Panc1 (cell line): ENCODE results near the gene PRLHR. TPM values are rescaled to one million over a fixed set of nuclear protein-coding genes. Genes with fewer than 3 reads are reported as not detected.

Experiments
- ATAC-seq: fragments of 200-7000 bp; cut with Tn5 transposase; 2 replicates; pipeline ENCODE4 v1.9.1; 2020; ENCODE audit warnings: mild to moderate bottlenecking, moderate library complexity
- BruUV-seq: library from RNA; stranded (reverse); fragments of 400-500 nt; replicated peaks from 2 replicates; lab custom pipeline; 2021; lab: Mats Ljungman, UMichigan
- CTCF ChIA-PET: fragments of 300-600 bp; sonication (Branson Sonifier 250); formaldehyde crosslinking; loops from one replicate; lab custom pipeline; 2022; ENCODE audit warnings: antibody characterized with exemption; lab: Charles Lee
- POLR2A ChIA-PET: fragments of 300-600 bp; sonication (Branson Sonifier 250); formaldehyde crosslinking; loops from one replicate; lab custom pipeline; 2022; ENCODE audit warnings: antibody characterized with exemption; lab: Charles Lee
- DNase-seq: peaks from one replicate; pipeline ENCODE4 v3.0.0-alpha.2; 2010; ENCODE audit warnings: low read depth, low spot score
- H3K27ac ChIP-seq: 2 replicates; pipeline ENCODE4 v1.5.1; 2011; ENCODE audit warnings: mild to moderate bottlenecking, low read length, inconsistent platforms
- H3K27me3 ChIP-seq: fragments of 200-500 bp; sonication (Bioruptor generic); 2 replicates; pipeline ENCODE4 v1.6.0; 2014; ENCODE audit warnings: low read length, inconsistent platforms; ENCODE audit not compliant: control insufficient read depth, insufficient read depth
- H3K36me3 ChIP-seq: fragments of 200-500 bp; sonication (Bioruptor generic); 2 replicates; pipeline ENCODE4 v1.5.1; 2014; ENCODE audit warnings: inconsistent platforms, mild to moderate bottlenecking, low read length, moderate library complexity; ENCODE audit not compliant: control insufficient read depth, insufficient read depth
- H3K4me1 ChIP-seq: 2 replicates; pipeline ENCODE4 v1.5.1; 2011; ENCODE audit warnings: inconsistent platforms, mild to moderate bottlenecking, low read length, moderate library complexity; ENCODE audit not compliant: control insufficient read depth, insufficient read depth
- H3K4me3 ChIP-seq, 2 experiments: 2 replicates each; pipeline ENCODE4 v1.5.1; 2011 to 2012; ENCODE audit warnings: low read depth in 2 of 2, low read length in 2 of 2, mild to moderate bottlenecking in 2 of 2, inconsistent platforms in 1 of 2, moderate library complexity in 1 of 2
- H3K9me3 ChIP-seq: fragments of 200-500 bp; sonication (Bioruptor generic); 2 replicates; pipeline ENCODE4 v1.5.1; 2014; ENCODE audit warnings: low read depth, mild to moderate bottlenecking, inconsistent platforms, low read length, moderate library complexity; ENCODE audit not compliant: control insufficient read depth, insufficient read depth
- POLR2AphosphoS5 ChIP-seq: IDR thresholded peaks from 2 replicates; pipeline ENCODE4 v1.6.1; 2012; ENCODE audit warnings: mild to moderate bottlenecking, low read depth, low read length, moderate library complexity
- SIN3A ChIP-seq: IDR thresholded peaks from 2 replicates; pipeline ENCODE4 v1.6.1; 2012; ENCODE audit warnings: low read depth, mild to moderate bottlenecking, low read length, moderate library complexity, borderline replicate concordance; ENCODE audit not compliant: insufficient read depth
- TCF7L2 ChIP-seq: IDR thresholded peaks from 2 replicates; pipeline ENCODE4 v1.6.1; 2011; ENCODE audit warnings: mild to moderate bottlenecking, low read depth, low read length, inconsistent platforms
- in situ Hi-C: cut with HindIII; loops from 2 replicates; pipeline ENCODE4 v1.10.0; 2016; ENCODE audit warnings: low sequenced_read_pairs, low pct_unique_long_range_greater_than_20kb
- intact Hi-C: fragments of 100-400 bp; cut with micrococcal nuclease; formaldehyde crosslinking; loops from one replicate; pipeline ENCODE4 v1.10.0; 2022; ENCODE audit not compliant: unreplicated experiment
- total RNA-seq: library from RNA; stranded (reverse); gene quantifications from one replicate; pipeline ENCODE4 v1.2.1, GENCODE V29; 2021; ENCODE audit not compliant: unreplicated experiment
- TF ChIP-seq, protein P1 (sequence below), 2 experiments: IDR thresholded peaks; 2 replicates each; pipeline ENCODE4 v1.6.1; 2011 to 2012; ENCODE audit warnings: low read depth in 2 of 2, control low read depth in 1 of 2, low read length in 1 of 2, mild to moderate bottlenecking in 1 of 2, moderate library complexity in 1 of 2; ENCODE audit not compliant: insufficient read depth in 1 of 2
- TF ChIP-seq, protein P2 (sequence below): fragments of 450-650 bp; IDR thresholded peaks from 2 replicates; pipeline ENCODE4 v1.5.1; 2017; ENCODE audit warnings: mild to moderate bottlenecking

The PRLHR gene
- total RNA-seq, 1 experiment from 2014 or later = not detected

DNA sequence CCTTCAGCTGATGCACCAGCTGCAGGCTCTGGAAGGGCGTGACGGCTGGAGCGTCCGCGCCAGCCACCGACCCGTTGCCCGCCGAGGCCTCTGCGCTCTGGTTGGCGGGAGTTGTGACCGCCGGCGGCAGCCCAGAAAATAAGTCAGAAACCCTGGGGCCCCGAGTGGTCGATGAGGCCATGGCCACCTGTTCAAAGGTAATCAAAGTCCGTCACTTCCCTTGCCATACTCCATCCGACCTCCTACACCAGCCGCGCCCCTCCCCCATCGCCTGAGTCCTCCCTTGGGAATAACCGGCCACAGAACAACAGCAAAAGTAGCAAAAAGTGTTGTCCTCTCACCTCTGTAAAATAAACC is 406 bp downstream of the PRLHR start:
- ATAC-seq = no peak
- Histone ChIP-seq H3K4me3 (no peak overlapping the region), H3K4me1 (no peaks in the 10 kb centered on the region), H3K27me3 (peaks cover 33% of the 10 kb centered on the region), H3K27ac (no peak overlapping the region), H3K36me3 (no peaks in the 10 kb centered on the region), H3K9me3 (no peaks in the 10 kb centered on the region)
- intact Hi-C loops = no loop called here
- no peak for TF ChIP-seq TCF7L2
- no TSS peak for BruUV-seq
- in situ Hi-C loops = loop anchor here (25.0 kb wide), 1 partner anchor 117 kb away; no protein-coding TSS in a partner anchor
- ChIA-PET POLR2A (no interaction called here), CTCF (no interaction called here)
- DNase-seq = no peak

DNA sequence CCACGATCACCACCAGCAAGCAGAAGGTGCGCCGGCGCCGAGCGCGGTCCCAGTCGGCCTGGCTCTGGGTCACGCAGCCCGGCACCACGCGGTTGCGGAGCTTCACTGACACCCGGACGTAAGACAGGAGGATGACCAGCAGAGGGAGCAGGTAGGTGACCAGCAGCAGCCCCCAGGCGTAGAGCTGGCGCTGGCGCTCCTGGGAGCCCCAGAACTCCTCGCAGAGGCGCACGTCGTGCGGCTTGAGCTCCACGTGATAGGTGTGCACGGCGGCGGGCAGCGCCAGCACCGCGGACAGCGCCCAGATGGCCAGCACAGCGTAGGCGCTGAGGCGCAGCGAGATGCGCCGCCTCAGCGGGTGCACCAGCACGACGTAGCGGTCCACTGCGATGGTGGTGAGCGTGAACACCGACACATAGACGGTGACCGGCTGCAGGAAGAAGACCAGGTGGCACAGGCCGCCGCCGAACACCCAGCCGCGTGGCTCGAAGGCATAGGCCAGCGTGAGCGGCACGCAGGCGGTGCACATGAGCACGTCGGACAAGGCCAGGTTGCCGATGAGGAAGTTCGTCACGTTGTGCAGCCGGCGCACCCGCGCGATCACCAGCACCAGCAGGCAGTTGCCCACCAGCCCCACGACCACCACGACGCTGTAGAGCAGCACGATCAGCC is 920 bp downstream of the PRLHR start:
- intact Hi-C loops (no loop called here), in situ Hi-C loops (loop anchor here (25.0 kb wide), 1 partner anchor 118 kb away; no protein-coding TSS in a partner anchor)
- ATAC-seq (no peak), DNase-seq (no peak)
- Histone ChIP-seq H3K9me3 (no peaks in the 10 kb centered on the region), H3K27me3 (peaks cover 36% of the 10 kb centered on the region), H3K27ac (no peak overlapping the region), H3K4me3 (no peak overlapping the region), H3K36me3 (no peaks in the 10 kb centered on the region), H3K4me1 (no peaks in the 10 kb centered on the region)
- ChIA-PET CTCF (no interaction called here), POLR2A (no interaction called here)
- BruUV-seq = no TSS peak
- TF ChIP-seq TCF7L2 = no peak
- TF ChIP-seq, protein P1, sequence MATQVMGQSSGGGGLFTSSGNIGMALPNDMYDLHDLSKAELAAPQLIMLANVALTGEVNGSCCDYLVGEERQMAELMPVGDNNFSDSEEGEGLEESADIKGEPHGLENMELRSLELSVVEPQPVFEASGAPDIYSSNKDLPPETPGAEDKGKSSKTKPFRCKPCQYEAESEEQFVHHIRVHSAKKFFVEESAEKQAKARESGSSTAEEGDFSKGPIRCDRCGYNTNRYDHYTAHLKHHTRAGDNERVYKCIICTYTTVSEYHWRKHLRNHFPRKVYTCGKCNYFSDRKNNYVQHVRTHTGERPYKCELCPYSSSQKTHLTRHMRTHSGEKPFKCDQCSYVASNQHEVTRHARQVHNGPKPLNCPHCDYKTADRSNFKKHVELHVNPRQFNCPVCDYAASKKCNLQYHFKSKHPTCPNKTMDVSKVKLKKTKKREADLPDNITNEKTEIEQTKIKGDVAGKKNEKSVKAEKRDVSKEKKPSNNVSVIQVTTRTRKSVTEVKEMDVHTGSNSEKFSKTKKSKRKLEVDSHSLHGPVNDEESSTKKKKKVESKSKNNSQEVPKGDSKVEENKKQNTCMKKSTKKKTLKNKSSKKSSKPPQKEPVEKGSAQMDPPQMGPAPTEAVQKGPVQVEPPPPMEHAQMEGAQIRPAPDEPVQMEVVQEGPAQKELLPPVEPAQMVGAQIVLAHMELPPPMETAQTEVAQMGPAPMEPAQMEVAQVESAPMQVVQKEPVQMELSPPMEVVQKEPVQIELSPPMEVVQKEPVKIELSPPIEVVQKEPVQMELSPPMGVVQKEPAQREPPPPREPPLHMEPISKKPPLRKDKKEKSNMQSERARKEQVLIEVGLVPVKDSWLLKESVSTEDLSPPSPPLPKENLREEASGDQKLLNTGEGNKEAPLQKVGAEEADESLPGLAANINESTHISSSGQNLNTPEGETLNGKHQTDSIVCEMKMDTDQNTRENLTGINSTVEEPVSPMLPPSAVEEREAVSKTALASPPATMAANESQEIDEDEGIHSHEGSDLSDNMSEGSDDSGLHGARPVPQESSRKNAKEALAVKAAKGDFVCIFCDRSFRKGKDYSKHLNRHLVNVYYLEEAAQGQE (IDR thresholded peaks at IDR 0.05; ENCODE audit: insufficient read depth in 1 of 2, low read depth in 2 of 2, low read length in 1 of 2) = peak; percentile 79 to 94
- TF ChIP-seq POLR2AphosphoS5 = no peak
- TF ChIP-seq, protein P2, sequence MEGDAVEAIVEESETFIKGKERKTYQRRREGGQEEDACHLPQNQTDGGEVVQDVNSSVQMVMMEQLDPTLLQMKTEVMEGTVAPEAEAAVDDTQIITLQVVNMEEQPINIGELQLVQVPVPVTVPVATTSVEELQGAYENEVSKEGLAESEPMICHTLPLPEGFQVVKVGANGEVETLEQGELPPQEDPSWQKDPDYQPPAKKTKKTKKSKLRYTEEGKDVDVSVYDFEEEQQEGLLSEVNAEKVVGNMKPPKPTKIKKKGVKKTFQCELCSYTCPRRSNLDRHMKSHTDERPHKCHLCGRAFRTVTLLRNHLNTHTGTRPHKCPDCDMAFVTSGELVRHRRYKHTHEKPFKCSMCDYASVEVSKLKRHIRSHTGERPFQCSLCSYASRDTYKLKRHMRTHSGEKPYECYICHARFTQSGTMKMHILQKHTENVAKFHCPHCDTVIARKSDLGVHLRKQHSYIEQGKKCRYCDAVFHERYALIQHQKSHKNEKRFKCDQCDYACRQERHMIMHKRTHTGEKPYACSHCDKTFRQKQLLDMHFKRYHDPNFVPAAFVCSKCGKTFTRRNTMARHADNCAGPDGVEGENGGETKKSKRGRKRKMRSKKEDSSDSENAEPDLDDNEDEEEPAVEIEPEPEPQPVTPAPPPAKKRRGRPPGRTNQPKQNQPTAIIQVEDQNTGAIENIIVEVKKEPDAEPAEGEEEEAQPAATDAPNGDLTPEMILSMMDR = peak; percentile 50; the same call in 1 of the 2 replicates

DNA sequence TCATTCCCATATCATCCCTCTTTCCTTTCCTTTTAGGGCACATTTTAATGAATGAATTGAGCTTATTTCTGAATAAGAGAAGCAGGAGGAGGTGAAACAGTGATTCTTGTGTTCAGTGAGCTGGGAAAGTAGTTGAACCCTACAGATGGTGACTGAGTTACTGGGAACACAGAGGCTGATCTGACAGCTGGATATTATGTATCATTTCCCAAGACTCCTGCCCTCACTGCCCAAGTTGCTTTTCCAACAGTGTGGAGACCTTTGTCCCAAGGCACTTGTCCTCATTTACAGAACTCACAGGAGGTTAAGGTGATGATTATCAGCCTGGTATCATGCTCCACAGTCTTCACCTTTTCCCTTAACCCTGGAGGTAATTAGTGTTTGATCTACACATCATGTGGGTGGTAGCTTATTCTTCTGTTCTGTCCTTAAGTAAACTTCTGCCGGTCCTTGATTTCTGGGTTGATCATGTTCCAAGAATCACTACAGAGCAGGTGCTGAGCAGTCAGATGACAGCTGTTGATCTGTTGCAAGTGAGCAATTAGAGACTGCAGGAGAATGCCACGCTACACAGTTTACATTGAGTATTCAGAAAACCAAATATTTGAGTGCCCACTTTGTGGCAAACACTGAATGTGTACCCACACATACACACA is 2.6 kb downstream of the PRLHR start:
- H3K36me3 ChIP-seq = no peaks in the 10 kb centered on the region
- no peak for TF ChIP-seq SIN3A
- TF ChIP-seq, protein P1 (IDR thresholded peaks at IDR 0.05; ENCODE audit: insufficient read depth in 1 of 2, low read depth in 2 of 2, low read length in 1 of 2) = no peak
- no peak for TF ChIP-seq TCF7L2
- TF ChIP-seq POLR2AphosphoS5 = no peak
- TF ChIP-seq, protein P2 = no peak

More for the DNA sequence above, 2.6 kb downstream of the PRLHR start:
- in situ Hi-C loops (loop anchor here (25.0 kb wide), 1 partner anchor 119 kb away; no protein-coding TSS in a partner anchor), intact Hi-C loops (no loop called here)
- no TSS peak for BruUV-seq
- no peaks in the 10 kb centered on the region for H3K9me3 ChIP-seq
- H3K4me3 ChIP-seq = no peak overlapping the region
- ChIA-PET POLR2A (no interaction called here), CTCF (no interaction called here)
- no peak for ATAC-seq
- peaks cover 32% of the 10 kb centered on the region for H3K27me3 ChIP-seq
- H3K27ac ChIP-seq = no peak overlapping the region
- no peaks in the 10 kb centered on the region for H3K4me1 ChIP-seq
- no peak for DNase-seq
